Activated CD8-positive, alpha-beta memory T cell treated with anti-CD3 and anti-CD28 coated beads for 36 hours (primary cell): Measurements from ENCODE around the gene DDIAS. TPM values are rescaled to one million over a fixed set of nuclear protein-coding genes. Genes with fewer than 3 reads are reported as not detected.
"Not testable (repeated sequence)": the region's sequence is repeated elsewhere in the genome, so short reads cannot be mapped to it uniquely, and the experiment has no call there.

Experiments used
- CTCF ChIA-PET: fragments of 350-600 bp; sonication (Branson Sonifier 250); formaldehyde crosslinking; loops from one replicate; lab custom pipeline; 2021; ENCODE audit warnings: antibody characterized with exemption; lab: Charles Lee
- POLR2A ChIA-PET: fragments of 350-600 bp; sonication (Branson Sonifier 250); formaldehyde crosslinking; loops from one replicate; lab custom pipeline; 2021; ENCODE audit warnings: antibody characterized with exemption; lab: Charles Lee
- total RNA-seq, 2 experiments: library from RNA; stranded (reverse); gene quantifications; one replicate each; pipeline ENCODE4 v1.2.3, GENCODE V29; 2021

Gene DDIAS
- total RNA-seq, 2 experiments from 2014 or later: 28.5 to 30.0 TPM

DNA sequence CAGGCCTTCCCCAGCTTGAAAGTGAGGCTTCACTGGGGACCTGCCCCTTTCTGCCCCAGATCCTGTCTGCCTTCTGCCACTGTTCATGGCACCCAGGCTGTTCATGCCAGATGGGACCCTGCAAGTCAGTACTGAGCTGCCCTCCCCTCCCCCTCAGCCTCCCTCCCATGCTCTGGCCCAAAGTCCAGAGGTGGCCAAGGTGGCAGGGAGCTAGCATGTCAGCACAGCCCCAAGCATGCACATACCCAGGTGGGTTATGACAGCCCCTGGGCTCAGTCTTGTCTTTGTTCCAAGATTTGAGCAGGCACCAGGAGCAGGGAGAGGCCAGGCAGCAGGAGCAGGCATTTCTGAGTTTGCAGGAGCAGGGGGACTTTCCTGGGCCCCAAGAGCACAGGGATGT is 44.1 kb downstream of the DDIAS start:
- CTCF ChIA-PET: no interaction called here
- POLR2A ChIA-PET: no interaction called here

DNA sequence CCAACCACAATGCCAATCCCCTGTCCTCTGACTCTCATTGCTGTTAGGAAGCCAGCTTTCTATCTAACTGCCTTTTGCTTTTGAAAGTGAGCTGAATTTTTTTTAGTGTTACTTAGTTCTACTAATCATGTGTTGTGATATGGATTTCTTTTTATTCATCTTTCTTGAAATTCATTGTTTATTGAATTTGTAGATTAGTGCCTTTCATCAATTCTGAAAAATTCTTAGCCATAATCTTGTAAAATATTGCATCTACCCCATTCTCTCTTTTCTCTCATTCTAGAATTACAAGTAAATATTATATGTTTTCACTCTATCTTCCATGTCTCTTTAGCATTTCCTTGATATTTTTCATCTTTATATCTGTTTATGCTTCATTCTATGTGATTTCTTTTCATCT is 47.8 kb downstream of the DDIAS start:
- ChIA-PET POLR2A (no interaction called here), CTCF (no interaction called here)

DNA sequence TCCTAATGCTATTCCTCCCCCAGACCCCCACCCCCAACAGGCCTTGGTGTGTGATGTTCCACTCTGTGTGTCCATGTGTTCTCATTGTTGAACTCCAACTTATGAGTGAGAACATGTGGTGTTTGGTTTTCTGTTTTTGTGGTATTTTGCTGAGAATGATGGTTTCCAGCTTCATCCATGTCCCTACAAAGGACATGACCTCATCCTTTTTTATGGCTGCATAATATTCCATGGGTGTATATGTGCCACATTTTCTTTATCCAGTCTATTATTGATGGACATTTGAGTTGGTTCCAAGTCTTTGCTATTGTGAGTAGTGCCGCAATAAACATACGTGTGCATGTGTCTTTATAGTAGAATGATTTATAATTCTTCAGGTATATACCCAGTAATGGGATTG is 49.0 kb downstream of the DDIAS start:
- POLR2A ChIA-PET, CTCF ChIA-PET: not testable (repeated sequence)

DNA sequence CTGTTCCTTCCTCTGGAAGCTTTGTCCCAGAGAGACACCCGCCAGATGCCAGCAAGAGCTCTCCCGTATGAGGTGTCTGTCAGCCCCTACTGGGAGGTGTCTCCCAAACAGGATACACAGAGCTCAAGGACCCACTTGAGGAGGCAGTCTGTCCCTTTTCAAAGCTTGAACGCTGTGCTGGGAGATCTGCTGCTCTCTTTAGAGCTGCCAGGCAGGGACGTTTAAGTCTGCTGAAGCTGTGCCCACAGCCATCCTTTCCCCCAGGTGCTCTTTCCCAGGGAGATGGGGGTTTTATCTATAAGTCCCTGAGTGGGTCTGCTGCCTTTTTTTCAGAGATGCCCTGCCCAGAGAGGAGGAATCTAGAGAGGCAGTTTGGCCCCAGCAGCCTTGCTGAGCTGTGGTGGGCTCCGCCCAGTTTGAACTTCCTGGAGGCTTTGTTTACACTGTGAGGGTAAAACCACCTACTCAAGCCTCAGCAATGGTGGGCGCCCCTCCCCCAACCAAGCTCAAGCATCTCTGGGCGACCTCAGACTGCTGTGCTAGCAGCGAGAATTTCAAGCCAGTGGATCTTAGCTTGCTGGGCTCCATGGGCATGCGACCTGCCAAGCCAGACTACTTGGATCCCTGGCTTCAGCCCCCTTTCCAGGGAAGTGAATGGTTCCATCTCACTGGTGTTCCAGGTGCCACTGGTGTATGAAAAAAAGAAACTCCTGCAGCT is 54.4 kb downstream of the DDIAS start:
- CTCF ChIA-PET: interaction anchor here (1.2 kb wide), 1 partner anchor 51 kb away, joined by 3 read pairs; no protein-coding TSS in a partner anchor
- POLR2A ChIA-PET: not testable (repeated sequence)

DNA sequence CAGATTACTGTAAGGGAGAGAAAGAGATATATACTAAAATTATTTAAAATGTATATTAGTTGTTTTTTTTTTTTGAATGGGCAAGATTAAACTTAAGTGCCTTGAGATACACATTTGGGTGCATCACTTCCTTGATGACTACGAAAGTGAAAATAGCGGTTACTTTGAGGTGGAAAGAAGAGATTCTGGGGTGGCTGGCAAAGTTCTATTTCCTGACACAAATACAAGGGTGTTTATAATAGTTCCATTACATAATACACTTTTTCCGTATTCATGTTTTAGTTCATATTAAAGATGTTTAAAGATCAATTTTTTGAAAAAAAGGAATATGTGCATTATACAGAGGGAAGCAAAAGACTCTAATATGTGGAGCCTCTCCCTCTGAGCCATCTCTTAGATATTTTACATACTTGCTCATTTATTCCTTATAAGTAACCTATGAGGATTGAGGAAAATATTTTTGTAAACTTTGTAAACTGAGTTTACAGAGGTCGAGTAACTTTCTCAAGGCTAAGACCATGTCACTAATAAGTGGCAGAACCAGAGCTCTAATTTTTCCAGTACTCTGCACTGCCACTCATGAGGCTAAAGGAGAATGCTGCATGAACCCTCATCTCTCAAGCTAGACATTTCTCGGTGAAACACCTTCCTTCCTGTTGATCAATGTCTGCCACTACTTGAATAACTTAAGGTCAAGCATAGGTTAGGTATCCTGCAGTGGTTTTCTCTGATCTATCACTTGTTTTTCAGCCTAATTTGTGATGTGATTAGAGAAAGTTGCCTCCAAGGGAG is 58.6 kb downstream of the DDIAS start:
- CTCF ChIA-PET: no interaction called here
- POLR2A ChIA-PET: no interaction called here

DNA sequence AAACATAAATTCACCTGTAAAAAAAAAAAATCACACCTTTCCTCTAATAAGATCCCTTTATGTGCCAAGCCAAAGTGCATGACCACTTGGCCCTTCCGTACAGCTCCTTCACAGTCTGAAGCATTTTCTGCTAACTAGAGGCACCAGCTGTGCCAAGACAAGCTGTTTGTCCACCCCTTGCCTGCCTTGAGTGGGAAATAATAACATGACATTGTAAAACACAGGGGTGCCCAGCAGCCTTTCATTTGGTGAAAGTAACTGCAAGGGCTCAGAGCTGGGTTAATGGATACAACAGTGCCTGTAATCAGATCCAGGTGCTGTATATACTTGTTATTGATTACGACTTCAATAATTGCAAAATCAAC is 59.2 kb downstream of the DDIAS start:
- ChIA-PET POLR2A (no interaction called here), CTCF (no interaction called here)

DNA sequence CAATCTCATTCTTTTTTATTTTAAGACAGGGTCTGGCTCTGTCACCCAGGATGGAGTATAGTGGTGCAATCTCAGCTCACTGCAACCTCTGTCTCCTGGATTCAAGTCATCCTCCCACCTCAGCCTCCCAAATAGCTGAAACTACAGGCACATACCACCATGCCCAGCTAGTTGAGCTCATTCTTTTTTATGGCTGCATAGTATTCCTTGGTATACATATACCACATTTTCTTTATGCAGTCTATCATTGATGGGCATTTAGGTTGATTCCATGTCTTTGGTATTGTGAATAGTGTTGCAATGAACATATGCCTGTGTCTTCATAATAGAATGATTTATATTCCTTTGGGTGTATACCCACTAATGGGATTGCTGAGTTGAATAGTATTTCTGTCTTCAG is 60.5 kb downstream of the DDIAS start:
- CTCF ChIA-PET, POLR2A ChIA-PET: not testable (repeated sequence)

DNA sequence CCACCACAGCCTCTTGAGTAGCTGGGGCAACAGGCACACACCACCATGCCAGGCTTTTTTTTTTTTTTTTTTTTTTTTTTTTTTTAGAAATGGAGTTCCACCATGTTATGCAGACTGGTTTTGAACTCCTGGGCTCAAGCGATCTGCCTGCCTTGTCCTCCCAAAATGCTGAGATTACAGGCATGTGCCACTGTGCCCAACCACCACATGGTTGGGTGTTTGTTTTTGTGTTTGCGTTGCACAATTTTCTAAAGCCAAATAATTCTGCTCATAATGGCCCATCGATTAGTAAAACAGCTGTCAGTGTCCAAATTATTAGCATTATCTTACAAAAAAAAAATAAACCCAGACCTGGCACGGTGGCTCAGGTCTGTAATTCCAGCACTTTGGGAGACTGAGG is 65.8 kb downstream of the DDIAS start:
- CTCF ChIA-PET: no interaction called here
- POLR2A ChIA-PET: no interaction called here

DNA sequence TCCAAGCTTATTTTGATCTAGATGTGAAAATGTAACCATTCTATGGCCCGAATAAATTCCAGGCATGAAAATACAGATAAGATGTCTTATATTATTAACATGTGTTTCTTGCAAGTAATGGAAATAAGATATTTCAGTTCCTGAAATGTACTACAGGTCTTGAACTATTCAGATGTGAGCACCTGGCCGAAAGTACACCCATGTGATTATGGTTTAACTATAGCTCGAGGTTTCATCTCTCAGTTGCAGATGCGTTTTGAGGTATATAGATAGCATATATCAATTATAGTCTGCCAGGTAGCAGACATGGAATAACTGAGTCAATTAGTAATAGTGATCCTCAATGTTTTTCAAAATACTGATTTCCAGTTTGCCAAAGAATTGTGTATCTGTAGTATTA is 68.3 kb downstream of the DDIAS start:
- ChIA-PET CTCF (no interaction called here), POLR2A (no interaction called here)

DNA sequence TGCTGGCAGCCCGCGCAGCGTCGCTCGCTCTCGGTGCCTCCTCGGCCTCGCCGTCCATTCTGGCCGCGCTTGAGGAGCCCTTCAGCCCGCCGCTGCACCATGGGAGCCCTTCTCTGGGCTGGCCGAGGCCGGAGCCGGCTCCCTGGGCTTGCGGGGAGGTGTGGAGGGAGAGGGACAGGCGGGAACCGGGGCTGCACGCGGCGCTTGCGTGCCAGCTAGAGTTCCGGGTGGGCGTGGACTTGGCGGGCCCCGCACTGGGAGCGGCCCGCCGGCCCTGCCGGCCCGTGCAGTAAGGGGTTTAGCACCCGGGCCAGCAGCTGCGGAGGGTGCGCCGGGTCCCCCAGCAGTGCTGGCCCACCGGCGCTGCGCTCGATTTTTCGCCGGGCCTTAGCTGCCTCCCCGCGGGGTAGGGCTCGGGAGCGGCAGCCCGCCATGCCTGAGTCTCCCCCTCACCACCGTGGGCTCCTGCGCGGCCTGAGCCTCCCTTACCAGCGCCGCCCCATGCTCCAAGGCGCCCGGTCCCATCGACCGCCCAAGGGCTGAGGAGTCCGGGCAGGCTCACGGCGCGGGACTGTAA is 69.1 kb downstream of the DDIAS start:
- POLR2A ChIA-PET: not testable (repeated sequence)

DNA sequence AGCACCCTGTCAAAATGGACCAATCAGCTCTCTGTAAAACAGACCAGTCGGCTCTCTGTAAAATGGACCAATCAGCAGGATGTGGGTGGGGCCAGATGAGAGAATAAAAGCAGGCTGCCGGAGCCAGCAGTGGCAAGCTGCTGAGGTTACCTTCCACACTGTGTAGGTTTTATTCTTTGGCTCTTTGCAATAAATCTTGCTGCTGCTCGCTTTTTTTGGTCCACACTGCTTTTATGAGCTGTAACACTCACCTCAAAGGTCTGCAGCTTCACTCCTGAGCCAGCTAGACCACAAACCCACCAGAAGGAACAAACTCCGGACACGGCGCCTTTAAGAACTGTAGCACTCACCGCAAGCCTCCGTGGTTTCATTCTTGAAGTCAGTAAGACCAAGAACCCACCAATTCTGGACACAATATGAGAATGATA is 70.0 kb downstream of the DDIAS start:
- POLR2A ChIA-PET: interaction anchor here (1.0 kb wide), 1 partner anchor 9 kb away, joined by 3 read pairs; no protein-coding TSS in a partner anchor
- CTCF ChIA-PET: interaction anchor here (1.0 kb wide), 1 partner anchor 9 kb away, joined by 3 read pairs; no protein-coding TSS in a partner anchor

More for the DNA sequence above, 69.1 kb downstream of the DDIAS start:
- CTCF ChIA-PET: interaction anchor here (1.0 kb wide), 1 partner anchor 10 kb away, joined by 3 read pairs; no protein-coding TSS in a partner anchor

DNA sequence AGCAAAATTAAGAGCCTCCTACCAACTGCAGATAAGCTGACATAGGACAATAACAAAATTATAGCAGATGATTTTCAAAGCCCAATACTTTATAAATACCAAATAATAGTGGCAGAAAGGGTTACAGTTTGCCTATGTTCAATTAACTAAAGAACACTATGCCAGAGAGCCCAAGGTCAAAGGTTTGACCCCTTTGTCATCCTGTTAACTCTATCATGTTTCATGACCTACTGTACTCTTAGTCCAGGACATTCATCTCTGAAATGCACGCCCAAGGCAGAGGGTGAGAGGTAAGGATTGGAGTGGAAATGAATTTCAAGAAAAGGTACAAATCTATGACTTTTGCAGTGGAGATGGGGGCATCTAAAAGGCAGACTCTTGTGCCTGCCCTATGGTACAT is 70.6 kb downstream of the DDIAS start:
- CTCF ChIA-PET: no interaction called here
- POLR2A ChIA-PET: interaction anchor here (1.0 kb wide), 1 partner anchor 8 kb away, joined by 3 read pairs; no protein-coding TSS in a partner anchor

DNA sequence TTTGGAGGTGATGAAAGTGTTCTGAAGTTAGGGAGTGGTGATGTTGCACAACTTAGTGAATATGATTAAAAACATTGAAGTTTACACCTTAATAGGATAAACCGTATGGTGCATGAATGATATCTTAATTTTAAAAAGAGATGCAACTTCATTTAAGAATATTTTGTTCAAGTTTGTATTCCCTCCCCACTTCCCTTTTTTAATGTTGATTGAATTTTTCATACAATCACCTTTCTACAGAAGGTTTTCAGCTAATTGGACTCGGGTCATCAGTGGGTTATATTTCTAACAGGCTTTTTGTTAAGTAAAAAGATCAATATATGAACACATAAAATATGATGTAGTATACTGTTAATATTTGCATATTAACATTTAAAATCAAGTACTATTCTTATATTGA is 72.6 kb downstream of the DDIAS start:
- CTCF ChIA-PET: no interaction called here
- POLR2A ChIA-PET: no interaction called here

DNA sequence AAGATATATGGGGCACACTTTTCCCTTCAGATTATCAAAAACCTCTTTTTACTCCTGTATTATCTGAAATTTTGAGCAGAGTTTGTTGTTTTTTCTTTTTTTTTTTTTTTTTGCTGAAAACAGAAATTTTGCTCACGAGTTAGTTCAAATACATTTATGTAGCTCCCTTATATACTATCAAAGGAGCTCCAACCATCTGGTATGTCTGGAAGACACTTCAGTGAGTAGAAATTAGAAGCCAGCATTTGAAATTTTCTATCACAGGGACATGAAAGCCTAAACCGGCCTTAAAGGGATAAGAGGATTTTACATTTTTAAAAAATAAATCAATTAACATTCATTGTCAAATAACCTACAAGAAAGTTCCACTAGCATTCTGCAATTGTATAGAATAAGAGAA is 73.3 kb downstream of the DDIAS start:
- POLR2A ChIA-PET: interaction anchor here (0.7 kb wide), 1 partner anchor 24 kb away, joined by 6 read pairs; no protein-coding TSS in a partner anchor
- CTCF ChIA-PET: interaction anchor here (0.6 kb wide), 1 partner anchor 30 kb away, joined by 5 read pairs; no protein-coding TSS in a partner anchor

DNA sequence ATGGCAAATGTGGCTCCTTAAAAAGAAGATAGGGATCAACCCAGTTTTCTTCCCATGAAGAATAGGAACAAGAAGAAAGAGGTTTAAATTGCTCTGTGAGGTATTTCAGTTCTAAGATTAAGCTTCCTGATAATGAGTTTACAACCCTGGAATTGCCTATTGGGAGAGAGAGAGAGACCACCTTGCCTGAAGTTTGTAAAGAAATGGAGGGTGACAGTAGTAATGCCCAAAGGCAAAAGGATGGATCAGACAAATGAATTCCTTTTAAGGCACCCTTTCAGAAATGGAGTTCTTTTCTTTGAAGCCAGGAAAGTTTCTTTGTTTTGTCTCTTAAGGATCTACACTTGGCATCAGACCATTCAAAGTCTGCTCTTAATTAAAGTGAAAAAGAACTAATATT is 74.3 kb downstream of the DDIAS start:
- ChIA-PET POLR2A (no interaction called here), CTCF (no interaction called here)

DNA sequence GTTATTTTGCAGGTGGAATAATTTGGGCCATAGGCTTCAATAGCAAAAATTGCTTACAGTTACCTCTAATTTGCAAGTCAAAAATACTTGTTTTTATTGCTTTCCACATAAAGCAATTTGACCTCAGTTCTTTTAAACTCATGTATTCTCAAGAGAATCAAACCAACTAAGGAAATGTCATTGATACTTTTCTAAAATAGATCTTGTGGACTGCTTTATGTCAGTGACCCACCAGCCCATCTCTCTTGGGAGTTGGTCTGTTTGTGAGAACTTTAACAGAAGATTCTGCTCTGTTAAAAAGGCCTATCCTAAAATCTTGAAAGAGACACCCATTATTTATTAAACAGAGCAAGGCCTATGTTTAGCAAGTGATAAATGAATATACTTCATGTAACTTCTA is 75.2 kb downstream of the DDIAS start:
- POLR2A ChIA-PET: no interaction called here
- CTCF ChIA-PET: no interaction called here

DNA sequence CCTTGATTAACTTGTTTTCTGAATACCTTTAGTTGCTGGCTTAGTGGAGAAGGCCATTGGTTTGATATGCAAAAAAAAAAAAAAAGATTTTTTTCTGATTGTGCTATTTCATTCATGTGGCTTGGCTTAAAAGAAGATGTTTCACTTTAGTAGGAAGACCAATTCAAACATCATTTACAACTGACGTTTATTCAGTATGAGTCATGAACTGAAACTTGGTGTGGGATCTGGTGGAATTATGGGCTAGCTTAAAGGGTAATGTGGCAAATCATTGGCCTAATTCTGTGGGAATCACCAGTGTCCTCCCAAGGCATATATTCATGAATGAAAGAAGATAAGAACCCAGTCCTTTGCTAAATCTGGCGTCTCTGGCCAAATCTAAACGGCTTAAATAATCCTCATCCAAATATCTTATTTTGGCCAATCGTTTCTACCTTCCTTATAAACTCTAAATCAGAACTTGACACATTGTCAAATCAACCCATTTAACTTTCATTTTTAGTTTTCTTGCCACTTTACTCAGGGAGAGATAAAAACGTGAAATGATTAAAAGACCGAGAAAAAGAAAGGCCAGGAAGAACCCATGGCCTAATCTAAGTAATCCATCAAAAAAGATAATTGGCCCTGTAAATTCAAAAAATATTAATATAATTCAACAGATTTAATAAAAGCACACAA is 77.0 kb downstream of the DDIAS start:
- ChIA-PET POLR2A (interaction anchor here (1.0 kb wide), 1 partner anchor 29 kb away, joined by 3 read pairs; no protein-coding TSS in a partner anchor), CTCF (no interaction called here)

DNA sequence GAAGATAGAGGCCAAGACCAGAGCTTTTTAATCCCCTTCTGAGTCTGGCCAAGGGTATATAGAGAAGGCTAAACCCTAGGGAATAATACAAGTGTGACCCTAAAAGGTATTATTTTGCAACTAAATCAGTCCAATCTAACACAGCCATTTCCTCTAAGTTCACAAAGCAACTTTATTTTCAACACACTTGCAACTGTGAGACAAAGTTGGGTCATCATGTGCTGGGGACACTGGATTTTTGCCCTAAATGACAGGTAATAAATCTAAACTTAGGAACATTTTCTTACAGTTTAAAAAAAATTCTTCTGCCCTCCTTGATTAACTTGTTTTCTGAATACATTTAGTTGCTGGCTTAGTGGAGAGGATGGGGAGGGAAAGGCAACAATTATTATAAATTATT is 78.3 kb downstream of the DDIAS start:
- CTCF ChIA-PET: interaction anchor here (0.6 to 0.8 kb wide), 2 partner anchors 9 to 19 kb away, joined by 3 read pairs; no protein-coding TSS in a partner anchor
- POLR2A ChIA-PET: interaction anchor here (0.6 to 1.1 kb wide), 3 partner anchors 8 to 84 kb away, joined by 3 read pairs; no protein-coding TSS in a partner anchor

DNA sequence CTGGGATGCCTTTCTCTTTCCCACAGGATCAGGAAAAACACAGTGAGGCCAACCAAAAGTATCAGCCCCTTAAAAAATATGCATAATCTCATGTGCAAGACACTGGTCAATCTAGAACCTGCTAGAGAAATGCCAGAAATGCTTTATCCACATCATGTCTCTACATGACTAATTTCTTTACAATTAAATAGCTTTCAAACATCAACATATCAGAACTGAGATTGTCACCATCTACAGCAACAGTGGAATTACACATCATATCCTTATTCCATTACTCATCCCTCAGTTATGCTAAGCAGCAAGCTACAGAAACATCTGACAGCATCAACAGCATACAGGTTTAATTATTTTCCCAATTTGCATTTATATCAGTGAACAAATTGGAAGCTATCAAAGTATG is 78.8 kb downstream of the DDIAS start:
- ChIA-PET CTCF (interaction anchor here (0.8 kb wide), 1 partner anchor 9 kb away, joined by 3 read pairs; no protein-coding TSS in a partner anchor), POLR2A (interaction anchor here (0.5 to 1.1 kb wide), 7 partner anchors 9 to 83 kb away, joined by 3 to 5 read pairs (median 3); partner anchors contain the start of gene PRCP)
